Measurements from ENCODE around the gene KLHL30.

DNA sequence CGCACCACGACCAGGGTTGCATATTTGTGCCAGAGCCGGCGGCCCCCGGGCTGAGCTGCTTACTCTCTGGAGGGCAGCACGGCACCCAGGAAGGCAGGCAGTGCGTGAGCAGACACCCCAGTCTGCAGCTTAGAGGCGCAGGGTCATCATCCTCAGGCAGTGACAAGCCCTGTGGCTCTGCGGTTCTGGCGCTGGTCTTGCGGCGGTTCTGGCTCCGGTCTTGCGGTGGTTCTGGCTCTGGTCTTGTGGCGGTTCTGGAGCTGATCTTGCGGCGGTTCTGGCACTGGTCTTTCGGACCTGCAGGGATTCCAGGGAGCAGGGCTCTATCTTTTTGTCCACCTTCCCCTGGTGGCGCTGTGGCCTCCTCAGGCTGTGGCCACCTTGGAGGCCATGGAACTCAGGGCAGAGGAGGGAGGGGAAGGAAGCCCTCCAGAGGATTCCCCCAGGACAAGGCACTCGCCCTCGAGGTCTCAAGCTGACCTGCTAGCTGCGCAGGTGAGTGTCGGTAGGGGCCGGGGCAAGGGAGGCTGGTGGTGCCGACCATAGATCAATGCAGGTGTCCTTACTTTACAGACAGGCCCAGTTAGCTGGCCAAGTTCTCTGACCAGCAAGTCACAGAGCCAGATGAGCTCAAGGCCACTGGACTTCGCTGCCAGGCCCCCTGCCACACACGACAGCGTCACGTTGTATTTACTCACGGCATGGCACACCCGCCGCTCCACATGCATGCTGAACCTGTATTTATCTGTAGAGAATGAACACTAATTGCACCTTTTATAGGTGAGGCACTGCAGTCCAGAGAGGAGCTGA is 23.4 kb upstream of the KLHL30 start:
- TF ChIP-seq POLR2A (IDR thresholded peaks at IDR 0.05; ENCODE audit: low read length): no peak
- TF ChIP-seq GATA1 (IDR thresholded peaks at IDR 0.05; ENCODE audit: low read depth, low read length): no peak
